Activated CD8-positive, alpha-beta memory T cell treated with anti-CD3 and anti-CD28 coated beads, Interleukin-2, amount 50 U/mL, for 1 hour (primary cell): Measurements from ENCODE around the gene IL1B.
"Not testable (repeated sequence)": the region's sequence is repeated elsewhere in the genome, so short reads cannot be mapped to it uniquely, and the experiment has no call there.

ENCODE experiments used
- DNase-seq: peaks from one replicate; pipeline ENCODE4 v3.0.0-alpha.2; 2020; ENCODE audit errors: extremely low read depth

IL1B gene

GRCh38 chr2:112836695-112837117 lies at the start of gene IL1B:
IL1B (minus strand) TSS chr2:112836779; CDS start chr2:112836229, 550 bp downstream.
- no peak for DNase-seq

- no peak for DNase-seq
Observed at GRCh38 chr2:112886291-112886690, 49.7 kb upstream of the IL1B start.

- DNase-seq = no peak
Observed at GRCh38 chr2:112885506-112885902, 48.9 kb upstream of the IL1B start.

GRCh38 chr2:112884869-112885505 lies 48.4 kb upstream of the IL1B start:
- no peak for DNase-seq

DNA sequence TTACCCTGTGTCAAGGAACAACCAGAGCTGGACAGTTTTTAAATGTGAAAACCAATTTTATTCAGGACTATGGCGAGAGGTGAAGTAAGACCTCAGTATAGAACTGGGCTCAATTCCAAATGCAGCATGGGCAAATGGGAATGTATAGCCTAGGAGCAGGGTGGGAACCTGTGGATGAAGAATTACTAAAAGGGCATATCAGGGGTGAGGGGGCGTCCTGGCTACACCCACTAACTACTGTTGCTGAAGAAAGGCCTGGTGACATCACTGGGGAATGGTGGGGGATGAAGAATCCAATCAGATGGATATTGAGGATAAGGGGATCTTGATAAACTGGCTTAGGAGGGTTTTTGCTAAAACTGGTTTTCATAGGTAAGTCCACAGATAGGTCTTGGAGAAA lies 47.1 kb upstream of the IL1B start:
- no peak for DNase-seq

DNA sequence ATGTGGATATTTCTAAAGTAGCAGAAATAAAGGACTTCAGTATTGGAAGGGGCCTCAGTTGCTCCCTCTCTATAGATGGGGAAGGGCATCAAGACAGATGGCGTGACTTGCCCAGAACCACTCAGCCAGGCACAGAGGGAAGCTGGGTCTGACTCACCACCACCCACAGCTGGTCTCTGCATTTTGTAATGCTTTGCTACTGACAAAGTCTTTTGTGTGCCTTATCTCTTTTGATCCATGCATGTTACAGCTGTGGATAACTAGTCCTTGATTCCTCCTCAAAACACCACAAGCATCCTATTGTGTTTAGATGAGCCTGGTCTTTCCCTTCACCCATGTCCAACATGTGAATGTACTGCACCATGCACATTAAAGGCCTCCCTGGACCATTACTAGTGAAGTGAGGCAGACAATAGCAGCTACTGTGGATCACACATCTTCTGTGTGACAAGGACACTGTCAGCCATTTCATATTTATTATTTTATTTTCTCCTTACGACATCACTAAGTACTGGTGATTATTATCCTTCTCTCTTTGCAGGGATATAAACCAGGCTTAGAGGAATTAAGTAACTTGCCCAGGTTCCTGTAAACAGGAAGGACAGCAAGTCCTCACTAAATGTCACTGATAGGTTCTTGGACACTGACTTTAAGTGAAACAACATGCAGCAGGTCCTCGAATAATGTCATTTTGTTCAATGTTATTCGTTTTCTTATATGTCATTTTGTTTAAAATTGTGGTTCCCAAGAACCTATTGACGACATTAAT lies 44.8 kb upstream of the IL1B start:
- DNase-seq = no peak

- DNase-seq = no peak
Observed at GRCh38 chr2:112880696-112881095, 44.1 kb upstream of the IL1B start.

GRCh38 chr2:112880091-112880531 lies 43.5 kb upstream of the IL1B start:
- no peak for DNase-seq

- DNase-seq = no peak
Observed at GRCh38 chr2:112879491-112880041, 43.0 kb upstream of the IL1B start.

- DNase-seq = no peak
Observed at GRCh38 chr2:112877423-112877822, 40.8 kb upstream of the IL1B start.

GRCh38 chr2:112876971-112877361 lies 40.4 kb upstream of the IL1B start:
- DNase-seq = no peak

DNA sequence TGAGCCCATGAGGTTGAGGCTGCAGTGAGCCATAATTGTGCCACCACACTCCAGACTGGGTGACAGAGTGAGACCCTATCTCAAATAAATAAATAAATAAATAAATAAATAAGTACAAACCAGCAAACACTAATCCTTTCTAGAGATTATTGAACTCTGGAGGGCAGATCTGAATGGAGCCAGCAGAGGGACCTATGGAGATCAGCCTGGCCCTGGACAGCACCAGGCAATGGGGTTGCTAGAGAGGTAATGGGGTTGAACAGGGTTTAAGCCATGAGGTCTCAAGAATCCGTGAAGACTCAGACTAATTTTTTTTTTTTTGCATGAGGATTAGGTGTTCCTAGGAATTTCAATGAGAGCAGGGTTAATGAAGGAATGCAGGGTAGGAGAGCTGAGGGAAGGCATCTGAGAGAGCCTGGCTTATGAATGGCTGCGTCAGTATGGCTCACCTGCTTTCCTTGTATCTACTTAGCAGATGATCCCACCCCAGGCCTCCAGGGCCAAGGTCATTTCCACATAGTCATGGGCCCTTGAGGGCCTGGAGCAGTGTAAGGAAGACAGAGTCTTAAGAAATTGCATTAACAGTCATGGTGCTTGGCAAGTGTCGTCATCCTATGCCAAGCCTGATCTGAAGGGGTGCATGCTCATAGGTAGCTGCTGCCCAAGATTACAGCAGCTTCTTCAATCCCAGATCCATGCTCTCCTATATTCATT lies 39.8 kb upstream of the IL1B start:
- no peak for DNase-seq

- no peak for DNase-seq
Observed at GRCh38 chr2:112870841-112871835, 34.6 kb upstream of the IL1B start.

- no peak for DNase-seq
Observed at GRCh38 chr2:112869258-112869842, 32.8 kb upstream of the IL1B start.

DNA sequence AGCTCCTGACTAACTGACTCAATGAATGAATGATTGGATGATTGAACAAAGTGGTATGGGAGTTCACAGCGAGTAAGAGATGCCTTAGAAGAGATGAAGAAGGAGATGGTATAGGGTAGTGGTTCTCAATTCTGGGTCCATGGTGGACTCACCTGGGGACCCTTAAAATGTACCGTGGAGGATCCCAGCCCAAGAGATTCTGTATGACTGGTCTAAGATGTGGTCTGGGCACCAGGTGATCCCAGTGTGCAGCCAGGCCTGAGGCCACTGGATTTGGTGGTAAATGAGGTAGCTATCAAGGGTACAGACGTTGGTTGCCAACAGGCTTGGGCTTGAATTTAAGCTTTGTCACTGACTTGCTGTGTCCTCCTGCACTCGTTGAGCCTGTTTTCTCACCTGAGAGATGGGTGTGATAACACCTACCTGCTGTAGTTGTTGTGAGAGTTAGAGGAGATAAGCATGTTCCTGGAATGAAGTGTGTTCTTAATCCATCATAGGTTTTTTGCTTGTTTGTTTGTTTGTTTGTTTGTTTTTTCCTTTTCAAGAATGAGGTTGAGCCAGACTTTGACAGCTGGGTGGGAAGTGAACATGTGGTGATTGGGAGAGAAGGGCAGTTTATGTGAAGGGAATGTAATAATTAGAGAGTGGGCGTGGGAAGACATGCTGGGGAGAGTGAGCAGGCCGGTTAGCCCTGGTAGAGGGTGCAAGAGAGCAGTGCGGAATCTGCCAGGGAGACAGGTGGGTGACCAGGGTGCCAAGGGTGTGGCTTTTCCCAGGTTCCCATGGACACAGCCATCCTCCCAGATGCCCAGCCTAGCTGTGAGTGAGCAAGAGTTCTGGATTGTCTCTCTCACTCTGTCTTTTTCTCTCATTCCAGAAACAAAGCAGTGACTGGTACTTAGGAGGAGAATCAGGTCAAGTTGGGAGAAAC lies 31.4 kb upstream of the IL1B start:
- DNase-seq = no peak

GRCh38 chr2:112866128-112866835 lies 29.7 kb upstream of the IL1B start:
- no peak for DNase-seq

- DNase-seq = no peak
Observed at GRCh38 chr2:112864072-112864471, 27.5 kb upstream of the IL1B start.

DNA sequence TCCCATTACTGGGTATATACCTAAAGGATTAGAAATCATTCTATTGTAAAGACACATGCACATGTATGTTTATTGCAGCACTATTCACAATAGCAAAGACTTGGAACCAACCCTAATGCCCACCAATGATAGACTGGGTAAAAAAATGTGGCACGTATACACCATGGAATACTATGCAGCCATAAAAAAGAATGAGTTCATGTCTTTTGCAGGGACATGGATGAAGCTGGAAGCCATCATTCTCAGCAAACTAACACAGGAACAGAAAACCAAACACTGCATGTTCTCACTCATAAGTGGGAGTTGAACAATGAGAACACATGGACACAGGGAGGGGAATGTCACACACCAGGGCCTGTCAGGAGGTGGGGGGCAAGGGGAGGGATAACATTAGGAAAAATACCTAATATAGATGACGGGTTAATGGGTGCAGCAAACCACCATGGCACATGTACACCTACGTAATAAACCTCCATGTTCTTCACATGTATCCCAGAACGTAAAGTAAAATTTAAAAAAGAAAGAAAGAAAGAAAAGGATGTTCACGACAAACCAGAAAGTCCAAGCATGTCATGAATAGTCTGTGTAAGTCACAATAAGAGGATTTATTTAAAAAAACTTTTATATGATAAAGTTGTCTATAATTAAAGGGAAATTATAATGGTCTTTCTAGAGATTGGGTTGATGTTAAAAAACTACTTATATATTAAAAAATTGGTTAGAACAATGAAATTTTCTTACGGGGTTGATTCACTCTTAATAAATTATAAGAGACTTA lies 23.0 kb upstream of the IL1B start:
- DNase-seq = not testable (repeated sequence)
